Liver (tissue), 3 donors: ENCODE results near the gene RYR3.

Experiments
- SP1 ChIP-seq: IDR thresholded peaks from 2 replicates; pipeline ENCODE4 v1.6.1; 2018; ENCODE audit warnings: antibody characterized with exemption, mild to moderate bottlenecking
- TF ChIP-seq, protein P1 (sequence below): fragments of 150-350 bp; IDR thresholded peaks from 2 replicates; pipeline ENCODE4 v1.5.1; 2017; ENCODE audit warnings: improper control_type of control experiment, low read depth, low read length; ENCODE audit not compliant: missing input control
- donor health status: healthy.
- donor health status: healthy.

DNA sequence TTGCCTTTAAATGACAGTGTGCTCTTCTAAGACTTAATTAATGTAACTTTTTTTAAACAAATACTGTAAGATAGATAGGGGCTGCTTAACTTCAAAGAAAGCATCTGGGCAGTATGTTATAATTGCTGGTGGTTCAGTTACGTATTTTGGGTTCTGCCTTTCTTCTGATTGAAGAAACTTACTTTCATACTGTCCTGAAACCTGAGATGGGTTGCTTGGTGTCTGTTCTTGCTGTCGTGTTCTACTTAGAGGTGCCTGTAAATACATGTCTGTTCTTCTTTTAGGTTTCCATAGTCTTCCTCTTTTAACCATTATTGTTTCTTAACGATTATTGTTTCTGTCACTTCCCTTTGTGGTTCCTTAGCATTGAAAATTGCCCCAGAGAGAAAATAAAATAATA lies 359.8 kb downstream of the RYR3 start:
- TF ChIP-seq SP1: no peak
- TF ChIP-seq, protein P1, sequence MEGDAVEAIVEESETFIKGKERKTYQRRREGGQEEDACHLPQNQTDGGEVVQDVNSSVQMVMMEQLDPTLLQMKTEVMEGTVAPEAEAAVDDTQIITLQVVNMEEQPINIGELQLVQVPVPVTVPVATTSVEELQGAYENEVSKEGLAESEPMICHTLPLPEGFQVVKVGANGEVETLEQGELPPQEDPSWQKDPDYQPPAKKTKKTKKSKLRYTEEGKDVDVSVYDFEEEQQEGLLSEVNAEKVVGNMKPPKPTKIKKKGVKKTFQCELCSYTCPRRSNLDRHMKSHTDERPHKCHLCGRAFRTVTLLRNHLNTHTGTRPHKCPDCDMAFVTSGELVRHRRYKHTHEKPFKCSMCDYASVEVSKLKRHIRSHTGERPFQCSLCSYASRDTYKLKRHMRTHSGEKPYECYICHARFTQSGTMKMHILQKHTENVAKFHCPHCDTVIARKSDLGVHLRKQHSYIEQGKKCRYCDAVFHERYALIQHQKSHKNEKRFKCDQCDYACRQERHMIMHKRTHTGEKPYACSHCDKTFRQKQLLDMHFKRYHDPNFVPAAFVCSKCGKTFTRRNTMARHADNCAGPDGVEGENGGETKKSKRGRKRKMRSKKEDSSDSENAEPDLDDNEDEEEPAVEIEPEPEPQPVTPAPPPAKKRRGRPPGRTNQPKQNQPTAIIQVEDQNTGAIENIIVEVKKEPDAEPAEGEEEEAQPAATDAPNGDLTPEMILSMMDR: no peak
